ENCODE measurements around the gene TUT7. TPM values are rescaled to one million over a fixed set of nuclear protein-coding genes. Genes with fewer than 3 reads are reported as not detected.

Gene TUT7
- total and polyA plus RNA-seq, 2 experiments from 2014 or later: 16.5 to 18.8 TPM

DNA sequence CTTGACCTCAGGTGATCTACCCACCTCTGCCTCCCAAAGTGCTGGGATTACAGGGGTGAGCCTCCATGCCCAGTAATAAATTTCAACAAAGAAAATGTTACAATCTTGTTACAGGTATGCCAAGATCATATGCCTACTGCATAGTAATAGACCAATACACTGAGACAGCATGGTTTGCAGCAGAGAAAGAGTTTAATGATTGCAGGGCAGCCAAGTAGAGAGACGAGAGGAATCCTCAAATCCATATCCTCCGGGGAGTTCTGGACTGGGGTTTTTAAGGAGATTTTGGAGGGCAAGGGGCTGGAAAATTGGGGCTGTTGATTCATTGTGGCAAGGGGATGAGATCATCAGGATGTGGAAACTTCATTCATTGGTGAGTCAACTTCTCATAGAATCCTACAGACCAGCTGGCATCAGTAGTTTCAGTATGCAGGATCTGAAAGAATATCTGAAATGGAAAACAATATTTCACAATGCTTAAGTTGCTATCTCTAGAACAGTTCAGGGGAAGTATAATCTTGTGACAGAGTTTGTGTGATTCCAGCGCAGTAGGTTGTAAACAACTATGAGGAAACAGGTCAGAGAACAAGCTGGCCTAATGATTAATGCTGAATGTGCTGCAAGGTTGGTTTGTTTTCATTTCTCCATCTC, 14.8 kb upstream of the TUT7 start:
- in situ Hi-C loops (cut with MboI): no loop called here
- Histone ChIP-seq H3K4me2 (ENCODE audit: unreplicated experiment) (no peak overlapping the region), H3K9me2 (ENCODE audit: insufficient read depth) (no peaks in the 10 kb centered on the region), H3K4me3 (no peak overlapping the region), H3K27me3 (replicated peaks; ENCODE audit: insufficient read depth) (no peaks in the 10 kb centered on the region), H3K36me3 (ENCODE audit: low read depth) (no peaks in the 10 kb centered on the region), H3K27ac (peak overlapping the region; percentile 48), H3K4me1 (ENCODE audit: insufficient read depth) (peaks cover 6% of the 10 kb centered on the region), H4K20me1 (ENCODE audit: insufficient read depth) (no peaks in the 10 kb centered on the region), H3K79me2 (ENCODE audit: insufficient read depth) (no peaks in the 10 kb centered on the region), H3K9ac (no peak overlapping the region), H3F3A (ENCODE audit: insufficient read depth) (peaks cover 22% of the 10 kb centered on the region), H2AFZ (no peak overlapping the region), H3K9me3 (ENCODE audit: low read depth) (no peaks in the 10 kb centered on the region)
- WGBS, 2 experiments (ENCODE audit: low coverage in 1 of 2, low lambda C conversion rate in 2 of 2, missing lambda C conversion rate in 2 of 2): 14 to 30% methylated on average over 3 of the region's 3 CpGs
- no peak for TF ChIP-seq EZH2phosphoT487 (IDR thresholded peaks at IDR 0.05; ENCODE audit: insufficient read depth, low read depth)
- TF ChIP-seq EZH2 (IDR thresholded peaks at IDR 0.05; ENCODE audit: insufficient read depth, poor library complexity, severe bottlenecking): no peak
- DNase-seq: peak; percentile 88

- WGBS, 2 experiments (ENCODE audit: low coverage in 1 of 2, low lambda C conversion rate in 2 of 2, missing lambda C conversion rate in 2 of 2): 81% methylated on average over 3 of the region's 3 CpGs
- Histone ChIP-seq H3K36me3 (ENCODE audit: low read depth) (no peaks in the 10 kb centered on the region), H3K9me3 (ENCODE audit: low read depth) (no peaks in the 10 kb centered on the region), H3K4me1 (ENCODE audit: insufficient read depth) (no peaks in the 10 kb centered on the region), H3K27me3 (replicated peaks; ENCODE audit: insufficient read depth) (no peaks in the 10 kb centered on the region), H3K9ac (no peak overlapping the region), H3K79me2 (ENCODE audit: insufficient read depth) (no peaks in the 10 kb centered on the region), H3K4me3 (no peak overlapping the region), H3K4me2 (ENCODE audit: unreplicated experiment) (no peak overlapping the region), H3K27ac (no peak overlapping the region), H2AFZ (no peak overlapping the region), H3K9me2 (ENCODE audit: insufficient read depth) (no peaks in the 10 kb centered on the region), H4K20me1 (ENCODE audit: insufficient read depth) (no peaks in the 10 kb centered on the region), H3F3A (ENCODE audit: insufficient read depth) (no peaks in the 10 kb centered on the region)
- TF ChIP-seq EZH2 (IDR thresholded peaks at IDR 0.05; ENCODE audit: insufficient read depth, poor library complexity, severe bottlenecking) (no peak), EZH2phosphoT487 (IDR thresholded peaks at IDR 0.05; ENCODE audit: insufficient read depth, low read depth) (no peak)
- DNase-seq: no peak
- in situ Hi-C loops (cut with MboI): no loop called here
Observed at GRCh38 chr9:86361176-86361575, 7.0 kb upstream of the TUT7 start.

DNA sequence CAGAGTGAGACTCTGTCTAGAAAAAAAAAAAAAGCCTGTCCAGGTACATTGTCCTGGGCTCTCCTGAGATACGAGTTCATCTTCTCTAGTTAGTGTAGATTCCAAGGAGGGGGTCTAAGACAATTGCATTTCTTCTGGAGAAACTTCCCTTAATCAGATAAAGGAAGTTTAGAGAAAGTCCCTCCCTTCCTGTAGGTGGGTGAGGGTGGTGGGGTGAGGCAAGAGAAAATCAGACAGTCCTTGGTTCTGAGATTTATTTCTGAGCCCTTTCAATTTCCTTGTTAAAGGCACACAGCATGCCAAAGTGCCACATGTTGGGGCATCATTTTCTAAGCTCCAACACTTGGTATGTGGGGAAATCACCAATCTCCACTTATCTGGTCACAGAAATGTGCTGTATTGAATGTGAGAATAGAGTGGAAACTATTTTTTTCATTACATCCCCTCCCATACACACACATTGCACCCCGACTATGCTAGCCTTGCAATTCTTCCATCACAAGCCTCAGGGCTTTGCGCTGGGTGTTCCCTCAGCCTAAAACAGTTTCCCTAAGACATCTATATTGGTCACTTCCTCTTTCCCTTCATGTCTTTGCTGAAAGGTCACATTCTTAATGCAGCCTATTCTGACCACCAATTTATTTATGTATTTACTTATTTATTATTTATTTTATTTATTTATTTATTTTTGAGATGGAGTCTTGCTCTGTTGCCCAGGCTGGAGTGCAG, 5.1 kb upstream of the TUT7 start:
- no peak overlapping the region for H3K4me3 ChIP-seq
- no peak overlapping the region for H2AFZ ChIP-seq
- WGBS, 2 experiments (ENCODE audit: low coverage in 1 of 2, low lambda C conversion rate in 2 of 2, missing lambda C conversion rate in 2 of 2): 84% methylated on average over 3 of the region's 3 CpGs
- no peaks in the 10 kb centered on the region for H3K36me3 ChIP-seq (ENCODE audit: low read depth)
- in situ Hi-C loops (cut with MboI): no loop called here
- peaks cover 5% of the 10 kb centered on the region; the same call in 1 of the 2 replicates for H3K4me1 ChIP-seq (ENCODE audit: insufficient read depth)
- no peak overlapping the region for H3K4me2 ChIP-seq (ENCODE audit: unreplicated experiment)
- H3K79me2 ChIP-seq (ENCODE audit: insufficient read depth): no peaks in the 10 kb centered on the region
- no peaks in the 10 kb centered on the region for H3K9me3 ChIP-seq (ENCODE audit: low read depth)
- no peaks in the 10 kb centered on the region for H4K20me1 ChIP-seq (ENCODE audit: insufficient read depth)
- H3K9me2 ChIP-seq (ENCODE audit: insufficient read depth): no peaks in the 10 kb centered on the region
- H3K9ac ChIP-seq: no peak overlapping the region
- no peaks in the 10 kb centered on the region for H3F3A ChIP-seq (ENCODE audit: insufficient read depth)
- H3K27ac ChIP-seq: no peak overlapping the region
- H3K27me3 ChIP-seq (replicated peaks; ENCODE audit: insufficient read depth): no peaks in the 10 kb centered on the region
- DNase-seq: no peak
- TF ChIP-seq EZH2 (IDR thresholded peaks at IDR 0.05; ENCODE audit: insufficient read depth, poor library complexity, severe bottlenecking): no peak
- no peak for TF ChIP-seq EZH2phosphoT487 (IDR thresholded peaks at IDR 0.05; ENCODE audit: insufficient read depth, low read depth)

- TF ChIP-seq EZH2 (IDR thresholded peaks at IDR 0.05; ENCODE audit: insufficient read depth, poor library complexity, severe bottlenecking) (no peak), EZH2phosphoT487 (IDR thresholded peaks at IDR 0.05; ENCODE audit: insufficient read depth, low read depth) (no peak)
- Histone ChIP-seq H4K20me1 (ENCODE audit: insufficient read depth) (no peaks in the 10 kb centered on the region), H2AFZ (no peak overlapping the region), H3K9ac (no peak overlapping the region), H3K27me3 (replicated peaks; ENCODE audit: insufficient read depth) (no peaks in the 10 kb centered on the region), H3F3A (ENCODE audit: insufficient read depth) (peaks cover 4% of the 10 kb centered on the region; the same call in 1 of the 2 replicates), H3K9me2 (ENCODE audit: insufficient read depth) (no peaks in the 10 kb centered on the region), H3K4me2 (ENCODE audit: unreplicated experiment) (no peak overlapping the region), H3K27ac (no peak overlapping the region), H3K36me3 (ENCODE audit: low read depth) (no peaks in the 10 kb centered on the region), H3K4me3 (no peak overlapping the region), H3K9me3 (ENCODE audit: low read depth) (no peaks in the 10 kb centered on the region), H3K79me2 (ENCODE audit: insufficient read depth) (peaks cover 18% of the 10 kb centered on the region), H3K4me1 (ENCODE audit: insufficient read depth) (peaks cover 14% of the 10 kb centered on the region)
- 83% methylated on average over 5 of the region's 5 CpGs for WGBS, 2 experiments (ENCODE audit: low coverage in 1 of 2, low lambda C conversion rate in 2 of 2, missing lambda C conversion rate in 2 of 2)
- in situ Hi-C loops (cut with MboI): no loop called here
- no peak for DNase-seq
Observed at GRCh38 chr9:86356871-86357866, 3.0 kb upstream of the TUT7 start.
